ENCODE results near the gene PRKCH.

Gene PRKCH

GRCh38 chr14:61475316-61475715 lies 153.9 kb downstream of the PRKCH start:
- DNase-seq (ENCODE audit: low read depth): peak; percentile 82

- no peak for DNase-seq (ENCODE audit: low read depth)
These were observed 154.8 kb downstream of the PRKCH start for GRCh38 chr14:61476105-61476753.

GRCh38 chr14:61476754-61477410 lies 155.5 kb downstream of the PRKCH start:
- DNase-seq (ENCODE audit: low read depth): peak; percentile 100

GRCh38 chr14:61477712-61478462 lies 156.5 kb downstream of the PRKCH start:
- DNase-seq (ENCODE audit: low read depth): peak; percentile 68

GRCh38 chr14:61478971-61479473 lies 157.6 kb downstream of the PRKCH start:
- no peak for DNase-seq (ENCODE audit: low read depth)

GRCh38 chr14:61479746-61480502 lies 158.5 kb downstream of the PRKCH start:
- DNase-seq (ENCODE audit: low read depth): peak; percentile 71

GRCh38 chr14:61480704-61481285 lies 159.4 kb downstream of the PRKCH start:
- DNase-seq (ENCODE audit: low read depth): no peak

GRCh38 chr14:61481701-61482100 lies 160.3 kb downstream of the PRKCH start:
- DNase-seq (ENCODE audit: low read depth): no peak

- DNase-seq (ENCODE audit: low read depth): no peak
These were observed 161.2 kb downstream of the PRKCH start for GRCh38 chr14:61482348-61483206.

- no peak for DNase-seq (ENCODE audit: low read depth)
These were observed 162.1 kb downstream of the PRKCH start for GRCh38 chr14:61483476-61483875.

- no peak for DNase-seq (ENCODE audit: low read depth)
These were observed 162.7 kb downstream of the PRKCH start for GRCh38 chr14:61484031-61484430.

- DNase-seq (ENCODE audit: low read depth): no peak
These were observed 163.6 kb downstream of the PRKCH start for GRCh38 chr14:61484826-61485584.

GRCh38 chr14:61485661-61486060 lies 164.3 kb downstream of the PRKCH start:
- no peak for DNase-seq (ENCODE audit: low read depth)

- no peak for DNase-seq (ENCODE audit: low read depth)
These were observed 165.6 kb downstream of the PRKCH start for GRCh38 chr14:61486930-61487495.

- no peak for DNase-seq (ENCODE audit: low read depth)
These were observed 167.3 kb downstream of the PRKCH start for GRCh38 chr14:61488417-61489401.

GRCh38 chr14:61489512-61489911 lies 168.1 kb downstream of the PRKCH start:
- no peak for DNase-seq (ENCODE audit: low read depth)

- no peak for DNase-seq (ENCODE audit: low read depth)
These were observed 168.6 kb downstream of the PRKCH start for GRCh38 chr14:61489932-61490331.

- DNase-seq (ENCODE audit: low read depth): no peak
These were observed 169.8 kb downstream of the PRKCH start for GRCh38 chr14:61491224-61491623.
